ENCODE results near the gene TENM3.

Gene TENM3

GRCh38 chr4:182254026-182254780, 11.0 kb downstream of the TENM3 start:
- no peak for DNase-seq (ENCODE audit: low spot score)

GRCh38 chr4:182255441-182256190, 12.4 kb downstream of the TENM3 start:
- DNase-seq (ENCODE audit: low spot score): no peak

- no peak for DNase-seq (ENCODE audit: low spot score)
Observed at GRCh38 chr4:182257016-182257415, 13.8 kb downstream of the TENM3 start.

GRCh38 chr4:182257503-182257902, 14.3 kb downstream of the TENM3 start:
- no peak for DNase-seq (ENCODE audit: low spot score)

GRCh38 chr4:182258441-182259000, 15.3 kb downstream of the TENM3 start:
- no peak for DNase-seq (ENCODE audit: low spot score)

GRCh38 chr4:182261651-182262223, 18.5 kb downstream of the TENM3 start:
- DNase-seq (ENCODE audit: low spot score): no peak

- no peak for DNase-seq (ENCODE audit: low spot score)
Observed at GRCh38 chr4:182263562-182263961, 20.4 kb downstream of the TENM3 start.

- DNase-seq (ENCODE audit: low spot score): no peak
Observed at GRCh38 chr4:182264139-182264752, 21.0 kb downstream of the TENM3 start.

- no peak for DNase-seq (ENCODE audit: low spot score)
Observed at GRCh38 chr4:182265881-182266280, 22.7 kb downstream of the TENM3 start.

GRCh38 chr4:182267048-182267447, 23.8 kb downstream of the TENM3 start:
- no peak for DNase-seq (ENCODE audit: low spot score)

GRCh38 chr4:182268966-182269365, 25.8 kb downstream of the TENM3 start:
- DNase-seq (ENCODE audit: low spot score): no peak

GRCh38 chr4:182271731-182272130, 28.5 kb downstream of the TENM3 start:
- DNase-seq (ENCODE audit: low spot score): no peak

GRCh38 chr4:182272151-182272550, 28.9 kb downstream of the TENM3 start:
- DNase-seq (ENCODE audit: low spot score): no peak

GRCh38 chr4:182273191-182273935, 30.2 kb downstream of the TENM3 start:
- DNase-seq (ENCODE audit: low spot score): no peak

- DNase-seq (ENCODE audit: low spot score): no peak
Observed at GRCh38 chr4:182276210-182277109, 33.3 kb downstream of the TENM3 start.

- DNase-seq (ENCODE audit: low spot score): no peak
Observed at GRCh38 chr4:182277377-182277776, 34.2 kb downstream of the TENM3 start.

- DNase-seq (ENCODE audit: low spot score): no peak
Observed at GRCh38 chr4:182278729-182279128, 35.5 kb downstream of the TENM3 start.

GRCh38 chr4:182280436-182281111, 37.4 kb downstream of the TENM3 start:
- no peak for DNase-seq (ENCODE audit: low spot score)

GRCh38 chr4:182286035-182286434, 42.8 kb downstream of the TENM3 start:
- no peak for DNase-seq (ENCODE audit: low spot score)

- no peak for DNase-seq (ENCODE audit: low spot score)
Observed at GRCh38 chr4:182286931-182287330, 43.7 kb downstream of the TENM3 start.

Measured in activated CD4-positive, alpha-beta T cell treated with anti-CD3 and anti-CD28 coated beads, Interleukin-2, Interleukin-4, amounts not matched to agents 100 ng/mL and 50 ng/mL, durations not matched to agents 16 hours and 8 hours (primary cell).